ENCODE results near the gene RAD18.

- TF ChIP-seq CTCF (IDR thresholded peaks at IDR 0.05) (no peak), POLR2A (IDR thresholded peaks at IDR 0.05) (no peak), POLR2AphosphoS5 (IDR thresholded peaks at IDR 0.05) (no peak)
Observed at GRCh38 chr3:8997151-8997550, 33.9 kb upstream of the RAD18 start.
